ENCODE results near the gene ATPAF1.
"Not testable (repeated sequence)": the region's sequence is repeated elsewhere in the genome, so short reads cannot be mapped to it uniquely, and the experiment has no call there.

Gene ATPAF1

GRCh38 chr1:46681333-46682034 is 13.3 kb upstream of the ATPAF1 start:
- DNase-seq (ENCODE audit: low read depth) = no peak

- DNase-seq (ENCODE audit: low read depth) = no peak
Measured at GRCh38 chr1:46679789-46680573, 11.8 kb upstream of the ATPAF1 start.

- DNase-seq (ENCODE audit: low read depth) = no peak
Measured at GRCh38 chr1:46677339-46677738, 9.2 kb upstream of the ATPAF1 start.

DNA sequence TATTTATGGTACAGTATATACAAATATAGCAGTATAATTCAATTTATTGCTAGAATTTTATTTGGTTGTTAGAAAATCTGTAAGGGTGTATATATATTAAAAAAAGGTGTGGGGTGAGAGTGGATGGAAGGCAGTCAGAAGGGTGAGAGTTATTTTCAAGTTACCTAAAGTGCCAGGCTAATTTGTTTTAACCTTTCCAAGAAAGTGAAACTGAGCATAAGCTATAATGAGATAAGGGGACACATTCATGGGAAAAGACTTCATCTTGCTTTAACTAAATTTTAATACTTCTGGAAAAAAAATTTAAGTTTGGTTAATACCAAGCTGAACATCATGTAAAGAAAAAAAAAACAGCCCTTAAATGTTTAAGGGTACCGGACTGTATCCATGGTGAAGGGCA is 8.4 kb upstream of the ATPAF1 start:
- DNase-seq (ENCODE audit: low read depth) = no peak

- no peak for DNase-seq (ENCODE audit: low read depth)
Measured at GRCh38 chr1:46675549-46676314, 7.6 kb upstream of the ATPAF1 start.

- DNase-seq (ENCODE audit: low read depth) = no peak
Measured at GRCh38 chr1:46673749-46674182, 5.6 kb upstream of the ATPAF1 start.

GRCh38 chr1:46672696-46673095 is 4.5 kb upstream of the ATPAF1 start:
- DNase-seq (ENCODE audit: low read depth) = no peak

- no peak for DNase-seq (ENCODE audit: low read depth)
Measured at GRCh38 chr1:46671554-46671953, 3.4 kb upstream of the ATPAF1 start, which contains the start of gene TEX38. TEX38 (plus strand) TSS chr1:46671854; CDS start chr1:46671935, 81 bp downstream.

DNA sequence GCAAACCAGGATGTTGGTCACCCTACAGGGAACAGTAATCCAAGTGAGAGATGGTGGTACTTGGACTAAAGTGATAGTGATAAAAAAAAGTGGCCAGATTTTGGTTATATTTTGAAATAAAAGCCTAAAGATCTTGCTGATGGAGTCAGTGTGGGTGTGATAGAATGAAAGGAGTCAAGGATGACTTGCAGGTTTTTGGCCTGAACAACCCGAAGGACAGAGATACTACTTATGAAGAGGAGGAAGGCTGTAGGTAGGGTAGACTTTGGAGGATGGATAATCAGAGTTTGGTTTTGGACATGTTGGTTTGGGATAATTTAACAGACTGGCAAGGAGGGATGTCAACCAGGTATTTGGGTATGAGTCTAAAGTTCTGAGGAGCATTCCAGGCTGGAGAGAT is 2.0 kb upstream of the ATPAF1 start:
- DNase-seq (ENCODE audit: low read depth) = no peak

GRCh38 chr1:46665983-46666382 is 2.2 kb downstream of the ATPAF1 start:
- no peak for DNase-seq (ENCODE audit: low read depth)

DNA sequence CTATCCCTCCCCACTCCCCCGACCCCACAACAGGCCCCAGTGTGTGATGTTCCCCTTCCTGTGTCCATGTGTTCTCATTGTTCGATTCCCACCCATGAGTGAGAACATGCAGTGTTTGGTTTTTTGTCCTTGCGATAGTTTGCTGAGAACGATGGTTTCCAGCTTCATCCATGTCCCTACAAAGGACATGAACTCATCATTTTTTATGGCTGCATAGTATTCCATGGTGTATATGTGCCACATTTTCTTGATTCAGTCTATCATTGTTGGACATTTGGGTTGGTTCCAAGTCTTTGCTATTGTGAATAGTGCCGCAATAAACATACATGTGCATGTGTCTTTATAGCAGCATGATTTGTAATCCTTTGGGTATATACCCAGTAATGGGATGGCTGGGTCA is 5.2 kb downstream of the ATPAF1 start:
- DNase-seq (ENCODE audit: low read depth) = not testable (repeated sequence)

- not testable (repeated sequence) for DNase-seq (ENCODE audit: low read depth)
Measured at GRCh38 chr1:46660116-46660515, 8.0 kb downstream of the ATPAF1 start.

GRCh38 chr1:46659307-46659870 is 8.8 kb downstream of the ATPAF1 start:
- no peak for DNase-seq (ENCODE audit: low read depth)

GRCh38 chr1:46657775-46658174 is 10.4 kb downstream of the ATPAF1 start:
- DNase-seq (ENCODE audit: low read depth) = no peak

GRCh38 chr1:46656643-46657042 is 11.5 kb downstream of the ATPAF1 start:
- DNase-seq (ENCODE audit: low read depth) = no peak

GRCh38 chr1:46655848-46656247 is 12.3 kb downstream of the ATPAF1 start:
- DNase-seq (ENCODE audit: low read depth) = no peak

- DNase-seq (ENCODE audit: low read depth) = not testable (repeated sequence)
Measured at GRCh38 chr1:46654698-46655097, 13.5 kb downstream of the ATPAF1 start.

DNA sequence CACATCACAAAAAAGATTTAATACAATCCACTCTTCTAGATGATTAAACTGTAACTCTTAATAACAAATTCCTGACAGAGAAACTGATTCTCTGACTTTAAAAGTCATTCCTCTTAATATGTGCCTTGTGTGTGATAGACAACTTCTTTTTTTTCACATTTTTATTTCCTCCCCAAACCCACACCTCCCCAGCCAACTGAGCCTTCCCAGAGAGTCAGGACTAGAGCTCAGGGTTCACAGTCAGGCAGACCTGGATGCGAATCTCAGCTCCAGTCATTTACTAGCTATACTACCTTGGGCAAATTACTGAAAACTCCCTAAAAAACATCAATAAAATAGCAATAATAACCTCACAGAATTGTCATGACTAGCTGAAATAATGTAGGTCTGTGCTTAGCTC is 14.2 kb downstream of the ATPAF1 start:
- no peak for DNase-seq (ENCODE audit: low read depth)

- no peak for DNase-seq (ENCODE audit: low read depth)
Measured at GRCh38 chr1:46653405-46653958, 14.7 kb downstream of the ATPAF1 start.

DNA sequence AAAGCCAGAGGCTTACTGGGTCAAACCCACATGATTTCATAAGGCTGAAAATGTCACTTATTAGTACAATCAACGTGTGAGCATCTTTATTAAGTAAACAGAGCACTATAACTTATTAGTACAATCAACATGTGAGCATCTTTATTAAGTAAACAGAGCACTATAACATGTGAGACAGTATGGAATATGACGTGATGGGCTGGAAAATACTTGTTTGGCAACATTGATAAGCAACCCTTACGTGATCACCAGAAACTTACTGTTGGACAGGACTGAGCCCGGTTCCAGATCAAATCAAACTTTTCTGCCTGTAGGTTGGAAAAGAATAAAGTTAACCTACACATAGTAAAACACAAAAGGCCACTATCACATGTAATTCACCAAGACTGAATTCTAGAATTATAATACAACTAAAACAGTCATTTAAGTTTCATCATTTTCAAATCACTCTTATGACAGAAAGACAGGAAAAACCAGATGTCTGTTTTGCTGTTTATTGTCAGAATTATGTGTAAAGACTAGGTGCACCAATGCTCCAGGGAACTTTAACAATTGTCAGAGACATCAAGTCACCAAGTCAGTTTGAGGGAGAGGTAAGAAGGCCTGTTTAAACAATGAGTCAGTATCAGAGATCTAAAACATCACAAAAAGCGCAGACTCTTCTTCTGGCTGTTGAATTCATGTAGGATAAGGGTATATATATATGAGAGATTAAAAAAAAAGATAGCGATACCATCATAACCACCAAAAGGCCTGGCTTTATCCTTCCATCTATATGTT is 15.7 kb downstream of the ATPAF1 start:
- DNase-seq (ENCODE audit: low read depth) = no peak

DNA sequence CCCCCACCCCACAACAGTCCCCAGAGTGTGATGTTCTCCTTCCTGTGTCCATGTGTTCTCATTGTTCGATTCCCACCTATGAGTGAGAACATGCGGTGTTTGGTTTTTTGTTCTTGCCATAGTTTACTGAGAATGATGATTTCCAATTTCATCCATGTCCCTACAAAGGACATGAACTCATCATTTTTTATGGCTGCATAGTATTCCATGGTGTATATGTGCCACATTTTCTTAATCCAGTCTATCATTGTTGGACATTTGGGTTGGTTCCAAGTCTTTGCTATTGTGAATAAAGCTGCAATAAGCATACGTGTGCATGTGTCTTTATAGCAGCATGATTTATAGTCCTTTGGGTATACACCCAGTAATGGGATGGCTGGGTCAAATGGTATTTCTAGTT is 17.0 kb downstream of the ATPAF1 start:
- not testable (repeated sequence) for DNase-seq (ENCODE audit: low read depth)
